ENCODE measurements around the gene LEMD1.

Gene LEMD1

GRCh38 chr1:205456868-205457745 lies 35.3 kb upstream of the LEMD1 start:
- no peak overlapping the region for H3K27ac Mint-ChIP-seq
- TF ChIP-seq, protein P1, sequence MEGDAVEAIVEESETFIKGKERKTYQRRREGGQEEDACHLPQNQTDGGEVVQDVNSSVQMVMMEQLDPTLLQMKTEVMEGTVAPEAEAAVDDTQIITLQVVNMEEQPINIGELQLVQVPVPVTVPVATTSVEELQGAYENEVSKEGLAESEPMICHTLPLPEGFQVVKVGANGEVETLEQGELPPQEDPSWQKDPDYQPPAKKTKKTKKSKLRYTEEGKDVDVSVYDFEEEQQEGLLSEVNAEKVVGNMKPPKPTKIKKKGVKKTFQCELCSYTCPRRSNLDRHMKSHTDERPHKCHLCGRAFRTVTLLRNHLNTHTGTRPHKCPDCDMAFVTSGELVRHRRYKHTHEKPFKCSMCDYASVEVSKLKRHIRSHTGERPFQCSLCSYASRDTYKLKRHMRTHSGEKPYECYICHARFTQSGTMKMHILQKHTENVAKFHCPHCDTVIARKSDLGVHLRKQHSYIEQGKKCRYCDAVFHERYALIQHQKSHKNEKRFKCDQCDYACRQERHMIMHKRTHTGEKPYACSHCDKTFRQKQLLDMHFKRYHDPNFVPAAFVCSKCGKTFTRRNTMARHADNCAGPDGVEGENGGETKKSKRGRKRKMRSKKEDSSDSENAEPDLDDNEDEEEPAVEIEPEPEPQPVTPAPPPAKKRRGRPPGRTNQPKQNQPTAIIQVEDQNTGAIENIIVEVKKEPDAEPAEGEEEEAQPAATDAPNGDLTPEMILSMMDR (IDR thresholded peaks at IDR 0.05; ENCODE audit: unreplicated experiment in 3 of 3): no peak

GRCh38 chr1:205456383-205456867 lies 34.6 kb upstream of the LEMD1 start:
- peaks cover 88% of the 10 kb centered on the region for H3K27me3 Mint-ChIP-seq (ENCODE audit: low read depth)
- peaks cover 42% of the 10 kb centered on the region for H3K4me1 Mint-ChIP-seq
- peaks cover 3% of the 10 kb centered on the region for H3K9me3 Mint-ChIP-seq
- H3K4me3 Mint-ChIP-seq: peak overlapping the region; percentile 79 to 86 (median 84)
- no peaks in the 10 kb centered on the region for H3K36me3 Mint-ChIP-seq (ENCODE audit: low read depth)
- H3K27ac Mint-ChIP-seq: peak overlapping the region in 1 of 3 experiments; percentile 48
- TF ChIP-seq, protein P1 (IDR thresholded peaks at IDR 0.05; ENCODE audit: unreplicated experiment in 3 of 3): no peak

More at GRCh38 chr1:205456868-205457745, 35.3 kb upstream of the LEMD1 start:
- Mint-ChIP-seq H3K36me3 (ENCODE audit: low read depth) (no peaks in the 10 kb centered on the region), H3K4me3 (peak overlapping the region; percentile 79 to 86 (median 84)), H3K27me3 (ENCODE audit: low read depth) (peaks cover 85% of the 10 kb centered on the region), H3K4me1 (peaks cover 35% of the 10 kb centered on the region), H3K9me3 (peaks cover 3% of the 10 kb centered on the region)

DNA sequence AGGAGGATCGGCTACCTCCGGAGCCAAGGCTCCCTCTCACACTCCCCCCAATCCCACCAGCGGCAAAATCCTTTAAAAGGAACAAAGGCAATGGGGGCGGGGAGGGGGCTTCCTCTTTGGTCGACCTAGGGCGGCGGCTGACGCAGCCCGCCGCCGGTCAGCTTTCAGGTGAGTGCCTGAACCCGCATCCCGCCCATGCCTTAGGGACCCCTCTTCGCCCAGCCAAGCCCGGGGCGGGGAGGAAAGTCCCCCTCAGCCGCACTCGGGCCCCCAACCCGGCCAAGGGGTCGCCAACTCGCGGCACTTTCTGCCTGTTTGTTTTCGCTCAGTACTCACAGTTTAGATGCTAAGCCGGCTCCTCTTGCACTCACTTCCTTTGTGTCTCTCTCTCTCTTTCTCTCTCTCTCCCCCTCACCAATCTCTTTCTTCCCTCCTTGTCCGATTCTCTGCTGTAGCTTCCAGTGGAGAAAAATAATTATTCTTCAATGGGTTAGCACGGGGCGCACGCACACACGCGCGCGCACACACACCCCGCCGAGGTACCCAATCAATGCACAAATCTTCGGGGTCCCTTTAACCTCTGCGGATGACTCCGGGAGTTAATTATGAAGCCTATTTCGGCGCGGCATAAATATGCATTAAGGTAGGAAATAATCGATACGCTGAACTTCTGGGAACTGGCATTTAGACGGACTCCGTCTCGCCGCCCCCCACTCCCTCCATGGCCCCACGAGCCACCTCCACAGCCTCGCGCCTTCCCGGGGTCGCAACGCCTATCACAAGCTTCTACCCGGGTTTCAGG lies 33.9 kb upstream of the LEMD1 start, which contains the start of gene BLACAT1:
Gene BLACAT1 (minus strand): TSS at position 465 of the 802 bp plus-strand sequence.
- peak within 1 kb of the TSS; percentile 79 to 86 (median 84) for H3K4me3 Mint-ChIP-seq

GRCh38 chr1:205454903-205455335 lies 33.1 kb upstream of the LEMD1 start:
- Mint-ChIP-seq H3K9me3 (peaks cover 3% of the 10 kb centered on the region), H3K4me1 (peaks cover 54% of the 10 kb centered on the region), H3K27me3 (ENCODE audit: low read depth) (peaks cover 83% of the 10 kb centered on the region), H3K36me3 (ENCODE audit: low read depth) (no peaks in the 10 kb centered on the region), H3K4me3 (peak overlapping the region; percentile 64 to 86 (median 78)), H3K27ac (peak overlapping the region; percentile 13 to 39 (median 19))
- TF ChIP-seq, protein P1 (IDR thresholded peaks at IDR 0.05; ENCODE audit: unreplicated experiment in 3 of 3): no peak

More for the DNA sequence above, 33.9 kb upstream of the LEMD1 start, which contains the start of gene BLACAT1:
- TF ChIP-seq, protein P1 (IDR thresholded peaks at IDR 0.05; ENCODE audit: unreplicated experiment in 3 of 3): no peak
- Mint-ChIP-seq H3K4me1 (peaks cover 48% of the 10 kb centered on the region), H3K36me3 (ENCODE audit: low read depth) (no peaks in the 10 kb centered on the region), H3K27me3 (ENCODE audit: low read depth) (peaks cover 87% of the 10 kb centered on the region), H3K27ac (peak within 1 kb of the TSS; percentile 31 to 48 (median 39)), H3K9me3 (peaks cover 3% of the 10 kb centered on the region)

DNA sequence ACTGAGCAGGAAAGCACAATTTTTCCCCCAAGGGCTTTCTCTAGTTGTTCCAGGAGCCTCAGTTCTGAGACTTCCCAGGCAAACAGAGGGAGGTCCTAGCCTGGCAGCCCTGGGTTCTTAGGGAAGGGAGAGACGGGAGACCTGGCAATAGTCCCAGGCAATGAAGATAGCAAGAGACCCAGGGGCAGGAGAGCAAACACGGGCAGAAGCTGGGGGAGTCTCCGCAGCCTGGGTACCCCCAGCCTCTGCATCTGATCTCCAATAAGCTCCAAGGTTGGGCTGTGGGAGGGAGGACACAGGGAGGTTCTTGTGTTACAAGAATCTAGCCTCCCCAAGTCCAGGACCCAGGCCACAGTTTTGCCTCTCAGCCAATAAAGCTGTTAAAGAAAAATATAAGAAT lies 31.6 kb upstream of the LEMD1 start:
- Mint-ChIP-seq H3K9me3 (peaks cover 3% of the 10 kb centered on the region), H3K4me3 (peak overlapping the region; percentile 9 to 37 (median 24)), H3K27ac (peak overlapping the region; percentile 16 to 49 (median 19)), H3K27me3 (ENCODE audit: low read depth) (peaks cover 73% of the 10 kb centered on the region), H3K36me3 (ENCODE audit: low read depth) (no peaks in the 10 kb centered on the region), H3K4me1 (peaks cover 63% of the 10 kb centered on the region)
- TF ChIP-seq, protein P1 (IDR thresholded peaks at IDR 0.05; ENCODE audit: unreplicated experiment in 3 of 3): no peak

Data from nephron (organoid).